ENCODE results near the gene RPL10L. TPM values are rescaled to one million over a fixed set of nuclear protein-coding genes. Genes with fewer than 3 reads are reported as not detected.

RPL10L gene
- total and polyA plus RNA-seq, 2 of the 13 experiments (the other 11 are each of a cell fraction or from before 2014, with no cell fraction given) = not detected

- TF ChIP-seq NRL (CRISPR knock-in tag; IDR thresholded peaks at IDR 0.05; ENCODE audit: borderline replicate concordance) = no peak
- TF ChIP-seq MED8 (CRISPR knock-in tag; IDR thresholded peaks at IDR 0.05; ENCODE audit: insufficient replicate concordance) = no peak
- TF ChIP-seq PBX2 (CRISPR knock-in tag; IDR thresholded peaks at IDR 0.05) = no peak
- TF ChIP-seq, protein P1, sequence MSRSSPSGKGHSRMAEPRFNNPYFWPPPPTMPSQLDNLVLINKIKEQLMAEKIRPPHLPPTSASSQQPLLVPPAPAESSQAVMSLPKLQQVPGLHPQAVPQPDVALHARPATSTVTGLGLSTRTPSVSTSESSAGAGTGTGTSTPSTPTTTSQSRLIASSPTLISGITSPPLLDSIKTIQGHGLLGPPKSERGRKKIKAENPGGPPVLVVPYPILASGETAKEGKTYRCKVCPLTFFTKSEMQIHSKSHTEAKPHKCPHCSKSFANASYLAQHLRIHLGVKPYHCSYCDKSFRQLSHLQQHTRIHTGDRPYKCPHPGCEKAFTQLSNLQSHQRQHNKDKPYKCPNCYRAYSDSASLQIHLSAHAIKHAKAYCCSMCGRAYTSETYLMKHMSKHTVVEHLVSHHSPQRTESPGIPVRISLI (CRISPR knock-in tag; IDR thresholded peaks at IDR 0.05; ENCODE audit: borderline replicate concordance) = no peak
- TF ChIP-seq PAWR (CRISPR knock-in tag; IDR thresholded peaks at IDR 0.05; ENCODE audit: borderline replicate concordance) = no peak
These were observed 35.1 kb upstream of the RPL10L start (continued) for GRCh38 chr14:46686652-46687051.

- BruUV-seq (replicated peaks) = no TSS peak
- ATAC-seq (no peak), DNase-seq (ENCODE audit: low spot score) (no peak), FAIRE-seq (no peak)
- in situ Hi-C loops (cut with HindIII; ENCODE audit: extremely low pct_ligation_motif_present, low pct_unique_long_range_greater_than_20kb) = no loop called here
- H3K4me3 ChIP-seq (replicated peaks in 1 of 3; ENCODE audit: insufficient read depth in 1 of 3, low read depth in 2 of 3, low read length in 3 of 3) = no peak overlapping the region
- no peak overlapping the region for H3K4me2 ChIP-seq (ENCODE audit: low read depth, low read length)
- CTCF ChIA-PET (ENCODE audit: low intra/inter-chr PET ratio, low total read pairs) = no interaction called here
- peaks cover 46% of the 10 kb centered on the region for H3K9me3 ChIP-seq (ENCODE audit: low read length)
- TF ChIP-seq RBAK (CRISPR knock-in tag; IDR thresholded peaks at IDR 0.05) = no peak
- TF ChIP-seq HIVEP1 (CRISPR knock-in tag; IDR thresholded peaks at IDR 0.05) = no peak
- no peak for TF ChIP-seq JDP2 (CRISPR knock-in tag; IDR thresholded peaks at IDR 0.05; ENCODE audit: borderline replicate concordance)
- TF ChIP-seq HOXA5 (CRISPR knock-in tag; IDR thresholded peaks at IDR 0.05) = no peak
- TF ChIP-seq SMAD1 (CRISPR knock-in tag; IDR thresholded peaks at IDR 0.05; ENCODE audit: borderline replicate concordance, low read depth) = no peak
- no peak for TF ChIP-seq ZNF432 (CRISPR knock-in tag; IDR thresholded peaks at IDR 0.05; ENCODE audit: borderline replicate concordance)
- no peak for TF ChIP-seq FOSL1 (CRISPR knock-in tag; IDR thresholded peaks at IDR 0.05; ENCODE audit: borderline replicate concordance)
- TF ChIP-seq ESRRA (CRISPR knock-in tag; IDR thresholded peaks at IDR 0.05; ENCODE audit: low read depth) = no peak
- TF ChIP-seq TEAD3 (CRISPR knock-in tag; optimal IDR thresholded peaks at IDR 0.05; ENCODE audit: borderline replicate concordance) = no peak
- no peaks in the 10 kb centered on the region for H3K36me3 ChIP-seq (replicated peaks in 1 of 2; ENCODE audit: control insufficient read depth in 1 of 2, insufficient read depth in 2 of 2, low read length in 2 of 2)
- no peaks in the 10 kb centered on the region for H3K4me1 ChIP-seq (ENCODE audit: insufficient read depth, low read length)
- 0% methylated on average over 3 of the region's 3 CpGs for WGBS (ENCODE audit: low lambda C conversion rate)
- no peaks in the 10 kb centered on the region for H3K79me2 ChIP-seq (ENCODE audit: insufficient read depth, low read length)
- intact Hi-C loops (cut with micrococcal nuclease; ENCODE audit: unreplicated experiment) = no loop called here
- no peaks in the 10 kb centered on the region for H4K20me1 ChIP-seq (ENCODE audit: insufficient read depth, low read length)
- no peak overlapping the region for H3K27ac ChIP-seq (ENCODE audit: extremely low read length, insufficient read depth, low read length)
- no peak overlapping the region for H2AFZ ChIP-seq (ENCODE audit: low read length)
- POLR2A ChIA-PET = no interaction called here
- H3K9ac ChIP-seq (ENCODE audit: insufficient read depth, low read depth, low read length) = no peak overlapping the region
- no peaks in the 10 kb centered on the region for H3K27me3 ChIP-seq (ENCODE audit: control insufficient read depth in 1 of 2, insufficient read depth in 2 of 2, low read length in 2 of 2)
These were observed 20.5 kb upstream of the RPL10L start for GRCh38 chr14:46672128-46672527.

Data from HepG2 (cell line).